ENCODE measurements around the gene VTI1A. TPM values are rescaled to one million over a fixed set of nuclear protein-coding genes. Genes with fewer than 3 reads are reported as not detected.

Gene VTI1A
- total RNA-seq, 1 donor: 37.1 TPM

DNA sequence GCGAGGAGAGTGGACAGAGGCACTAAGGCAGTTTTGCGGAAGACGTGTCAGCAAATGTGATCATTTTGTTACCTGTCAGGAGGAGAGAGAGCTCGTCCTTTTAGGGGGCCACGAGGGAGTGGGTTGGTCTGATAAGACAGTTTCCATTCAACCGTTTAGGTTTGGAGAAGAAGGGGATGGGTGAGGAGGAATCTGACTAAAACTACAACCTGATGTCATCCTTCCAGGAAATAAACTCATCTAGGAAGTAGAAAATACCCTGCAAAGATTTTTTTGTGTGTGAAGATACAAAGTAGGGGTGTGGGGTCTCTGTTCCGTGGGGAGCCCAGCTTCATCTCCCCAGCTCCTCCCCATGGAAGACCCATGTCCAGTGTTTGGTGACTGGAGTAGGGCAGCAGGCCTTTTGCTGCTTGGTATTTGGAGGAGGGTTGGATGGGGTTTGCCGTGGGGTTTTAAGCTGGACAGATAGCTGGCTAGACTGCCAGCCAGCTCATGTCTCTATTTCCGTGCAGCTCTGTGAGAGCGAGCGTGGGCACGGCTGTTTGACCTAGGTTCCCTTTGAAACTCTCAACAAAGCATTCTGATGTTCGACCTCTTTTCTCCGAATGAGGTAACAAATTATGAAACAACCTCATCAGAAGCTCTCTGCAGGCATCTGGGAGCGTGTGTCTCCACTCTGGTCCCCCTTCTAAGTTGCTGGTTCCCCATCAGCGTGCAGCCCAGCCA lies 367.0 kb downstream of the VTI1A start:
- TF ChIP-seq, protein P1, sequence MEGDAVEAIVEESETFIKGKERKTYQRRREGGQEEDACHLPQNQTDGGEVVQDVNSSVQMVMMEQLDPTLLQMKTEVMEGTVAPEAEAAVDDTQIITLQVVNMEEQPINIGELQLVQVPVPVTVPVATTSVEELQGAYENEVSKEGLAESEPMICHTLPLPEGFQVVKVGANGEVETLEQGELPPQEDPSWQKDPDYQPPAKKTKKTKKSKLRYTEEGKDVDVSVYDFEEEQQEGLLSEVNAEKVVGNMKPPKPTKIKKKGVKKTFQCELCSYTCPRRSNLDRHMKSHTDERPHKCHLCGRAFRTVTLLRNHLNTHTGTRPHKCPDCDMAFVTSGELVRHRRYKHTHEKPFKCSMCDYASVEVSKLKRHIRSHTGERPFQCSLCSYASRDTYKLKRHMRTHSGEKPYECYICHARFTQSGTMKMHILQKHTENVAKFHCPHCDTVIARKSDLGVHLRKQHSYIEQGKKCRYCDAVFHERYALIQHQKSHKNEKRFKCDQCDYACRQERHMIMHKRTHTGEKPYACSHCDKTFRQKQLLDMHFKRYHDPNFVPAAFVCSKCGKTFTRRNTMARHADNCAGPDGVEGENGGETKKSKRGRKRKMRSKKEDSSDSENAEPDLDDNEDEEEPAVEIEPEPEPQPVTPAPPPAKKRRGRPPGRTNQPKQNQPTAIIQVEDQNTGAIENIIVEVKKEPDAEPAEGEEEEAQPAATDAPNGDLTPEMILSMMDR (IDR thresholded peaks at IDR 0.05; ENCODE audit: insufficient read depth, low read depth, low read length): no peak
- no peak overlapping the region for H3K4me3 ChIP-seq (ENCODE audit: low read depth, low read length)
- no peak for DNase-seq (ENCODE audit: low read depth)

DNA sequence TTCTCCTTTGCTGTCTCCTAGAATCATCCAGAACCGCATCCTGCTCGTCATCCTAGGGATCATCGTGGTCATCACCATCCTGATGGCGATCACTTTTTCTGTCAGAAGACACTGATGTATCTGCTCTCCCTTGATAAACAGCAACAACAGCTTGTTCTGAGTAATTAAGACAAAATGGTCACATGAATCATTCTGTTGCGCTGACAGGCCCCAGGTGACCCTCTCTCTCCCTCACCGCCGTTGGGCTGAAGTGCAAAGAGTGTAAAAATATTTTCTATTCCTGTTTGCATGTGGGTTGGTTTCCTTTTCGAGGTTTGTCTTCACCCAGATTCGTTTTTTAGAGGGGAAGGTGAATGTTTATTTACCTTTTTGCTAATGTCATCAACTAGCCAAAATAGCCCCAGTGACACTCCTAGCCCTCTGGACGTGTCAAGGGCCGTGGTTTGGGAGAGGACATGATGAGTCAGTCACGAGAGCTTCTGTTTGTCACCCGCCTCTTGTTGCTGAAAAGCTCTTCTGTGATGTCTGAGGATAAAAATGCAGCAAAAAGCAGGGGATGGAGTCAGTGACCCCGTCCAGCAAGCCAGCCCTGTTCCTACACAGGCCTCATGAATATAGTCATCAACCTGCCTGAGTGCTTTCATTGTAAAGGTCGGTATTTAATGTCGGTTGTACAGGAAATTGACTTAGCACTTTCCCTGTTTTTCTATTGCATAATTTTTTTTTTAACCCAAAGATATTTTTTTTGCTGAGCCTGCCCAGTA lies 368.4 kb downstream of the VTI1A start:
- TF ChIP-seq, protein P1 (IDR thresholded peaks at IDR 0.05; ENCODE audit: insufficient read depth, low read depth, low read length): no peak
- DNase-seq (ENCODE audit: low read depth): peak; percentile 47
- no peak overlapping the region for H3K4me3 ChIP-seq (ENCODE audit: low read depth, low read length)

DNA sequence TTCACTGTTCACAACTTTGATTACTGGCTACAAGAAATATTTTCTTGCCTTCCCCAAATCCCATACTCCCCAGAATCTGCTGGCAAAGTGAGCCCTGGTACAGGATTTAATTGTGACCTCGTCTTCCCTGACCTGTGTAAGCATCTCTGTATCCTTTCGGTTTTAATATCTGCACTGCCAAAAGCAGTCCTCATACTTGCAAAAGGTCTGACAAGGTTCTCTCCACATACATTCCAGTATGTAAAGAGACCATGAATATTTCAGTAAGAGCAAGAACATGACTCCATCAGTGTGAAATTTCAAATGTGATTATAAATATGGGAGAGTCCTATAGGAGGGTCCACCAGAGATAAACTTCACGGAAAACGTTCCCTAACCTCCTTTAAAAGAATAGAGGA lies 369.0 kb downstream of the VTI1A start:
- H3K4me3 ChIP-seq (ENCODE audit: low read depth, low read length): no peak overlapping the region
- TF ChIP-seq, protein P1 (IDR thresholded peaks at IDR 0.05; ENCODE audit: insufficient read depth, low read depth, low read length): no peak
- DNase-seq (ENCODE audit: low read depth): no peak

DNA sequence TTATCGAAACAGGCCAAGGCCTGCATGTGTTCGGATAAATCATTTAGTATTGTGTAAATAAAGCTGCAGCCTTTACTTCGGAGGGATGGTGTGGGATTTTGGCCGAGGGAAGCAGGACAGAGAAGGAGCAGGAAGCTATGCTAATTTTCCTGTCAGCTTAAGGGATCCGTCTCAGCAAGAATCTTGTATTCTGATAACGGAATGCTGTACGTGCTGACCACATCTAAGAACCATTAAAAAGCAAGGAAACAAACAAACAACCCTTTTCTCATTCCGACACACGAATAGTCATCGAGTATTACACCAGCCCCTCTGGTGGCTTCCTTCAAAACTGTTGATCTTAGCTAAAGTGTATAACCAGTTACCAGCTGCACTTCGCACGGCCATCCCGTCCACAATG lies 369.9 kb downstream of the VTI1A start:
- DNase-seq (ENCODE audit: low read depth): no peak
- H3K4me3 ChIP-seq (ENCODE audit: low read depth, low read length): no peak overlapping the region
- TF ChIP-seq, protein P1 (IDR thresholded peaks at IDR 0.05; ENCODE audit: insufficient read depth, low read depth, low read length): no peak

DNA sequence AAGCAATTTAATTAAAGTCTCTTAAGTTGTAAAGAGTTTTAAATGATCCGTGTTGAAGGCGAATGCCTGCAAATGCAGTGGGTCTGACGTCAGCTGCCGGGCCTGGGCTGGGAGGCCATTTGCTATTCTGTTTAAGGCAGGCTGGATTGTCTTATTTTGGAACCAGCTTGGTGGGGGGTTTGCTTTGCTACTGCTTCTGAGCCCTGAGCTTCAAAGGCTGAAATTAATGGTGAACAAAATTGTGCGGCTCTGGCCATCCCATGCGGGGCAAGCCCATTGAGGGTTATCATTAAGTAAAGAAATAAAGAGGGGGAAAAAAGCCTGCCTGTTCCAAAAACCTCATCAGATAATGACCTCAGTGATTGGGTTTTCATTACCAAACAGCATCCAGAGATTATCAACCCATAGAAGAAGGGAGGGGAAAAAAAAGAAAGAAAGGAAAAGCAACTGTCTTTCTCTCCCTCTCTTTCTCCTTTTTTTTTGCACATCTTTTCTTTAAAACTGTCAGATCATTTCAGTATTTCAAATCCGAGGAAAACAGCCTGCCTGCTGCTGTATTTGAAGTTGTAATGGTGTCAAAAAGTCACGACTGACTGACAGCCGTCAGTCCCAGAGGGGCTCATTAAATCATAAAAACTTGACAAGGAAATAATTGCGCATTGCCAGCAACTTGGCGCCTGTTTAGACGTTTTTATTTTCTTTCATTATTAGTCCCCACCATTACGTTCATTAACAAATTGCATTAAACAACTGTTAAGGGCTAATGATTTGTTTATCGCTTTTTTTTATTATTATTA lies 371.2 kb downstream of the VTI1A start:
- no peak for DNase-seq (ENCODE audit: low read depth)
- no peak overlapping the region for H3K4me3 ChIP-seq (ENCODE audit: low read depth, low read length)
- TF ChIP-seq, protein P1 (IDR thresholded peaks at IDR 0.05; ENCODE audit: insufficient read depth, low read depth, low read length): no peak

DNA sequence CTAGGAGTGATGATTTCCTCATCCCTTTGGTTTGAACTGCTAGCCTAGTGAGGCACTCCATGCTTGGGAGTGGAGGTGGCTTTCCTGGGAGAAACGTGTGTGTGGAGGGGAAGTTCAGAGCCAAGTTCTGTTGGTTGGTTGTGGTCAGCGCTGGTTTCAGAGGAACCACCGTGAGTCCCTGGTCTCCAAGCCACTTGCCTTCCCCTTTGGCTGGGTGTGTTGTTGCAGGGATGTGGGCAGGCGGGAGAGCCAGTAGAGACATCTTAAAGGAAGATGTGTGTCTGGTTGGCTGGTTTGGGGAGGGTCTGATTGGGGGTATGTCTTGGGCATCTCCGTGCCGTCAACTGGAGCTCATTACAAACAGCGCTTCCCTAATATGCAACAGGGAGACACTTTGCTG lies 372.2 kb downstream of the VTI1A start:
- TF ChIP-seq, protein P1 (IDR thresholded peaks at IDR 0.05; ENCODE audit: insufficient read depth, low read depth, low read length): no peak
- no peak overlapping the region for H3K4me3 ChIP-seq (ENCODE audit: low read depth, low read length)
- DNase-seq (ENCODE audit: low read depth): no peak
